HEK293 (cell line): Measurements from ENCODE around the gene KLK1.

Experiments used
- CTCF ChIA-PET: fragments of 350-600 bp; formaldehyde crosslinking; extraction: SDS; loops from one replicate; lab custom pipeline; 2021; ENCODE audit warnings: antibody characterized with exemption; lab: Yijun Ruan, JAX
- POLR2A ChIA-PET: fragments of 300-600 bp; formaldehyde crosslinking; extraction: SDS; loops from one replicate; lab custom pipeline; 2020; ENCODE audit warnings: antibody characterized with exemption, inconsistent platforms; lab: Yijun Ruan, JAX
- H3K27ac ChIP-seq: fragments of 200-500 bp; sonication (Bioruptor generic); 2 replicates; pipeline ENCODE4 v1.5.1; 2014; ENCODE audit warnings: low read depth, low read length, control low read depth, inconsistent platforms; ENCODE audit errors: extremely low read depth
- H3K36me3 ChIP-seq, 2 experiments: fragments of 200-500 bp in 1 of 2; sonication (Bioruptor generic) in 1 of 2; 1 replicate in 1 of 2; 2 replicates in 1 of 2; pipeline ENCODE4 v1.5.1; 2014 to 2017; ENCODE audit warnings: inconsistent platforms in 2 of 2, low read length in 2 of 2; ENCODE audit not compliant: control insufficient read depth in 2 of 2, insufficient read depth in 1 of 2
- H3K4me1 ChIP-seq: fragments of 200-500 bp; sonication (Bioruptor generic); 2 replicates; pipeline ENCODE4 v1.5.1; 2014; ENCODE audit warnings: mild to moderate bottlenecking, low read length, inconsistent platforms; ENCODE audit not compliant: control insufficient read depth, insufficient read depth
- H3K4me3 ChIP-seq: 2 replicates; pipeline ENCODE4 v1.5.1; 2011; ENCODE audit warnings: low read depth, mild to moderate bottlenecking, control low read depth, low read length, moderate library complexity
- H3K9me3 ChIP-seq: fragments of 200-500 bp; sonication (Bioruptor generic); 2 replicates; pipeline ENCODE4 v1.5.1; 2014; ENCODE audit warnings: low read depth, low read length, inconsistent platforms; ENCODE audit not compliant: control insufficient read depth, insufficient read depth
- BCL11B ChIP-seq: fragments of 450-650 bp; formaldehyde crosslinking; IDR thresholded peaks from 2 replicates; pipeline ENCODE4 v1.5.1; 2016; ENCODE audit warnings: low read depth, missing biosample characterization, missing genetic modification characterization
- CTCF ChIP-seq: fragments of 450-650 bp; formaldehyde crosslinking; IDR thresholded peaks from 2 replicates; pipeline ENCODE4 v1.5.1; 2016; ENCODE audit warnings: missing biosample characterization, missing genetic modification characterization
- EGR2 ChIP-seq: fragments of 450-650 bp; formaldehyde crosslinking; IDR thresholded peaks from 2 replicates; pipeline ENCODE4 v1.5.1; 2016; ENCODE audit warnings: low read depth, missing biosample characterization, missing genetic modification characterization
- GLI4 ChIP-seq: fragments of 450-650 bp; formaldehyde crosslinking; IDR thresholded peaks from 2 replicates; pipeline ENCODE4 v1.5.1; 2016; ENCODE audit warnings: missing biosample characterization, missing genetic modification characterization
- GLIS1 ChIP-seq: fragments of 450-650 bp; formaldehyde crosslinking; IDR thresholded peaks from 2 replicates; pipeline ENCODE4 v1.5.1; 2016; ENCODE audit warnings: missing biosample characterization, missing genetic modification characterization
- PRDM10 ChIP-seq: fragments of 450-650 bp; formaldehyde crosslinking; IDR thresholded peaks from 2 replicates; pipeline ENCODE4 v1.5.1; 2016; ENCODE audit warnings: missing biosample characterization, missing genetic modification characterization
- SP2 ChIP-seq: fragments of 450-650 bp; formaldehyde crosslinking; IDR thresholded peaks from 2 replicates; pipeline ENCODE4 v1.5.1; 2016; ENCODE audit warnings: missing biosample characterization, missing genetic modification characterization
- SP7 ChIP-seq: fragments of 450-650 bp; formaldehyde crosslinking; IDR thresholded peaks from 2 replicates; pipeline ENCODE4 v1.5.1; 2016; ENCODE audit warnings: missing biosample characterization, missing genetic modification characterization
- ZNF138 ChIP-seq: fragments of 450-650 bp; formaldehyde crosslinking; IDR thresholded peaks from 2 replicates; pipeline ENCODE4 v1.5.1; 2016; ENCODE audit warnings: missing biosample characterization, missing genetic modification characterization, borderline replicate concordance
- ZNF292 ChIP-seq: fragments of 450-650 bp; formaldehyde crosslinking; IDR thresholded peaks from 2 replicates; pipeline ENCODE4 v1.5.1; 2016; ENCODE audit warnings: low read depth, missing biosample characterization, missing genetic modification characterization, borderline replicate concordance
- ZNF324 ChIP-seq: fragments of 450-650 bp; formaldehyde crosslinking; IDR thresholded peaks from 2 replicates; pipeline ENCODE4 v1.5.1; 2016; ENCODE audit warnings: missing biosample characterization, missing genetic modification characterization
- ZNF416 ChIP-seq: fragments of 450-650 bp; formaldehyde crosslinking; IDR thresholded peaks from 2 replicates; pipeline ENCODE4 v1.5.1; 2016; ENCODE audit warnings: missing biosample characterization, missing genetic modification characterization
- ZNF423 ChIP-seq: fragments of 450-650 bp; formaldehyde crosslinking; IDR thresholded peaks from 2 replicates; pipeline ENCODE4 v1.5.1; 2016; ENCODE audit warnings: missing biosample characterization, missing genetic modification characterization
- ZNF48 ChIP-seq: fragments of 450-650 bp; formaldehyde crosslinking; IDR thresholded peaks from 2 replicates; pipeline ENCODE4 v1.5.1; 2016; ENCODE audit warnings: missing biosample characterization, missing genetic modification characterization
- ZNF513 ChIP-seq: fragments of 450-650 bp; IDR thresholded peaks from 2 replicates; pipeline ENCODE4 v1.5.1; 2018; ENCODE audit warnings: missing biosample characterization, missing genetic modification characterization
- ZNF571 ChIP-seq: fragments of 450-650 bp; formaldehyde crosslinking; IDR thresholded peaks from 2 replicates; pipeline ENCODE4 v1.5.0; 2017; ENCODE audit warnings: missing biosample characterization, missing genetic modification characterization
- ZNF626 ChIP-seq: fragments of 450-650 bp; sonication (Bioruptor Pico); formaldehyde crosslinking; IDR thresholded peaks from 2 replicates; pipeline ENCODE4 v1.5.1; 2018; ENCODE audit warnings: missing biosample characterization, missing genetic modification characterization, inconsistent platforms
- ZNF654 ChIP-seq: fragments of 450-650 bp; formaldehyde crosslinking; IDR thresholded peaks from 2 replicates; pipeline ENCODE4 v1.5.1; 2016; ENCODE audit warnings: low read depth, missing biosample characterization, missing genetic modification characterization
- ZNF660 ChIP-seq: fragments of 450-650 bp; IDR thresholded peaks from 2 replicates; pipeline ENCODE4 v1.5.1; 2018; ENCODE audit warnings: missing biosample characterization, mild to moderate bottlenecking, missing genetic modification characterization
- ZNF768 ChIP-seq: fragments of 450-650 bp; formaldehyde crosslinking; IDR thresholded peaks from 2 replicates; pipeline ENCODE4 v1.5.1; 2018; ENCODE audit warnings: missing biosample characterization, mild to moderate bottlenecking, missing genetic modification characterization
- ZNF777 ChIP-seq: fragments of 450-650 bp; formaldehyde crosslinking; IDR thresholded peaks from 2 replicates; pipeline ENCODE4 v1.5.1; 2017; ENCODE audit warnings: missing biosample characterization, missing genetic modification characterization, borderline replicate concordance
- ZNF830 ChIP-seq: fragments of 450-650 bp; IDR thresholded peaks from 2 replicates; pipeline ENCODE4 v1.5.0; 2018; ENCODE audit warnings: missing biosample characterization, missing genetic modification characterization, low read depth, mild to moderate bottlenecking, moderate library complexity

The KLK1 gene

GRCh38 chr19:50779504-50780457 lies 43.8 kb downstream of the KLK1 start (continued):
- TF ChIP-seq ZNF138 (tag by site-specific recombination) = no peak
- no peak for TF ChIP-seq GLI4 (tag by site-specific recombination)
- TF ChIP-seq PRDM10 (tag by site-specific recombination) = peak; percentile 79
- no peak for TF ChIP-seq BCL11B
- TF ChIP-seq ZNF324 (tag by site-specific recombination) = no peak
- 0 out of 2 replicates have a peak, but pooled peaks have one; percentile 14 for TF ChIP-seq SP7 (tag by site-specific recombination)
- TF ChIP-seq ZNF571 (tag by site-specific recombination) = no peak
- no peak for TF ChIP-seq ZNF416
- no peak for TF ChIP-seq ZNF830 (tag by site-specific recombination)
- no peak for TF ChIP-seq ZNF423 (tag by site-specific recombination)
- TF ChIP-seq GLIS1 (tag by site-specific recombination) = peak; percentile 78
- peak; percentile 51 for TF ChIP-seq SP2 (tag by site-specific recombination)

GRCh38 chr19:50778906-50779430 lies 44.6 kb downstream of the KLK1 start:
- no peaks in the 10 kb centered on the region for H3K9me3 ChIP-seq
- POLR2A ChIA-PET = interaction anchor here (1.3 to 3.9 kb wide), 4 partner anchors 17 to 171 kb away, joined by 4 to 19 read pairs (median 10); no protein-coding TSS in a partner anchor
- TF ChIP-seq SP7 (tag by site-specific recombination) (peak; percentile 27; the same call in 1 of the 2 replicates), ZNF292 (no peak)
- TF ChIP-seq, all 188 proteins: peak for 1

GRCh38 chr19:50777830-50778303 lies 45.7 kb downstream of the KLK1 start:
- 0 out of 2 replicates have a peak, but pooled peaks cover 2% of the 10 kb centered on the region for H3K4me1 ChIP-seq
- H3K27ac ChIP-seq = no peak overlapping the region
- ChIA-PET POLR2A (interaction anchor here (1.2 to 3.9 kb wide), 2 partner anchors 15 to 53 kb away, joined by 3 to 19 read pairs; no protein-coding TSS in a partner anchor), CTCF (interaction anchor here (0.6 to 10.1 kb wide), 7 partner anchors 50 to 283 kb away, joined by 3 to 151 read pairs (median 4); no protein-coding TSS in a partner anchor)
- no peaks in the 10 kb centered on the region for H3K36me3 ChIP-seq
- no peaks in the 10 kb centered on the region for H3K9me3 ChIP-seq
- peak overlapping the region; percentile 16 for H3K4me3 ChIP-seq
- TF ChIP-seq EGR2 (tag by site-specific recombination) (peak; percentile 92), ZNF513 (no peak), ZNF768 (tag by site-specific recombination) (no peak), CTCF (no peak), ZNF660 (0 out of 2 replicates have a peak, but pooled peaks have one; percentile 37), ZNF416 (no peak), ZNF777 (tag by site-specific recombination) (no peak), ZNF48 (no peak), ZNF626 (tag by site-specific recombination) (no peak), ZNF654 (tag by site-specific recombination) (no peak), ZNF292 (no peak)

More at GRCh38 chr19:50778906-50779430, 44.6 kb downstream of the KLK1 start:
- CTCF ChIA-PET = interaction anchor here (0.6 to 10.1 kb wide), 16 partner anchors 8 to 422 kb away, joined by 3 to 151 read pairs (median 6); partner anchors contain the start of genes CLEC11A and SHANK1
- Histone ChIP-seq H3K4me1 (peaks cover 5% of the 10 kb centered on the region; the same call in 1 of the 2 replicates), H3K36me3 (no peaks in the 10 kb centered on the region), H3K4me3 (no peak overlapping the region), H3K27ac (no peak overlapping the region)
